Adrenal gland (tissue), 12 donors: ENCODE data around the gene CYP17A1. TPM values are rescaled to one million over a fixed set of nuclear protein-coding genes. Genes with fewer than 3 reads are reported as not detected.

Experiments used
- DNase-seq, 7 donors: peaks; one replicate each; pipeline ENCODE4 v3.0.0-alpha.2; 2019 to 2020
- H3K27ac ChIP-seq, 5 donors: fragments of 200-600 bp; sonication (generic) in 4 of 5; 1 replicate in 3 of 5; 2 replicates in 2 of 5; pipeline versions ENCODE4 v1.5.1 to v1.8.0; 2016 to 2020; ENCODE audit warnings: mild to moderate bottlenecking in 1 of 5
- H3K27me3 ChIP-seq: fragments of 200-600 bp; 2 replicates; pipeline ENCODE4 v1.8.0; 2021
- H3K36me3 ChIP-seq, 2 donors: fragments of 200-600 bp; replicated peaks in 1 of 2; 1 replicate in 1 of 2; 2 replicates in 1 of 2; pipeline versions ENCODE4 v1.5.1 to v1.8.0; 2018 to 2022
- H3K4me1 ChIP-seq, 2 donors: fragments of 200-600 bp; replicated peaks in 1 of 2; 1 replicate in 1 of 2; 2 replicates in 1 of 2; pipeline versions ENCODE4 v1.5.1 to v1.8.0; 2018 to 2021
- H3K4me3 ChIP-seq, 4 donors: fragments of 200-600 bp; sonication (generic) in 3 of 4; one replicate each; pipeline ENCODE4 v1.5.1; 2016 to 2018
- H3K9me3 ChIP-seq, 3 donors: fragments of 200-600 bp; sonication (generic) in 1 of 3; replicated peaks in 1 of 3; 1 replicate in 2 of 3; 2 replicates in 1 of 3; pipeline versions ENCODE4 v1.5.1 to v1.8.0; 2016 to 2021
- POLR2A ChIP-seq, 2 donors: fragments of 450-650 bp; IDR thresholded peaks; one replicate each; pipeline ENCODE4 v1.6.1; 2017; ENCODE audit warnings: antibody characterized with exemption in 2 of 2, mild to moderate bottlenecking in 2 of 2, moderate library complexity in 1 of 2
- WGBS, 4 donors: extraction: QIAGEN DNeasy Blood & Tissue Kit in 2 of 4; methylation state at CpG; one replicate each; pipeline versions ENCODE4 v1.1.5 to v1.1.7; 2013 to 2017; 5-methylcytosine and 5-hydroxymethylcytosine counted together
- intact Hi-C, 2 donors: fragments of 100-400 bp; cut with DNase I; formaldehyde crosslinking; loops; one replicate each; pipeline versions ENCODE4 v1.14.1 to v1.15.0; 2022 to 2023
- polyA plus RNA-seq, 3 donors: library from polyadenylated mRNA; stranded (reverse); fragments of 200-250 nt in 2 of 3; fragments of 350-450 nt in 1 of 3; fragmentation: Illumina TruSeq in 1 of 3; extraction: RNeasy Lipid Tissue Mini Kit (QIAGEN cat#74804) in 1 of 3; gene quantifications; one replicate each; pipeline ENCODE4 v1.2.3, GENCODE V29; 2013 to 2014
- total RNA-seq, 9 donors: library from RNA; depleted of rRNA in 4 of 9; stranded (reverse); fragments of >200 nt in 4 of 9; fragments of 120-200 nt in 1 of 9; fragmentation: NEBNext Ultra II Directional in 1 of 9; extraction: Animal tissue kit (Norgen Biotek cat#: 25700) in 1 of 9; gene quantifications; one replicate each; pipeline versions ENCODE4 v1.1.0 to v1.2.4, GENCODE V29; 2013 to 2023
- TF ChIP-seq, protein P1 (sequence below), 6 experiments: fragments of 450-650 bp in 4 of 6; fragments of 200-600 bp in 2 of 6; sonication (generic) in 1 of 6; IDR thresholded peaks; 1 replicate in 5 of 6; 2 replicates in 1 of 6; pipeline versions ENCODE4 v1.5.1 to v1.8.0; 2016 to 2021; ENCODE audit warnings: antibody characterized with exemption in 6 of 6, mild to moderate bottlenecking in 2 of 6, moderate library complexity in 1 of 6
- donor health status: healthy with polysubstance abuse.
- donor health status: Bipolar disorder and iron deficiency.
- donor health status: DM: yes; HTN: yes; CAD: no.
- donor health status: DM: no; HTN: no; CAD: no.
- donor health status: DM: no; HTN: no; CAD: no.
- donor health status: DM: yes; HTN: yes; CAD: no.

Gene CYP17A1
- total and polyA plus RNA-seq, 12 donors, result 2,313 to 37,742 (median 14,298) TPM

DNA sequence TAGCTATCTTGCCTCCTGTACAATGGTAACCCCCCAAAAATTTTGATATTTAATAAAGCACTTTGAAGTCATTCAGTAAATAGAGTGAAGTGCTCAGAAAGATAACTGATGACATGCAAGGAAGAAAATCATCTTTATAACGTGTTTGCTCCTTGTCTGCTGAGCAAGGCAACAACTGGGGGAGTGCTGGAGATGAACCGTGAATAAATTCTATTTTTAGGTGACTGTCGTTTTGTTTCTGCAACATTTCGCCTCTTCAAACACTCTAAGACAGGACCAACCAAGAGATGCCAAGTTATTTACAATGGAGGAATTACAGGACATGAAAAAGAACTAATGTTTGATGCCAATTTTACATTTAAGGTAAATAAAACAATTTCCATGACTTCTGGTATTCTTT is 41.4 kb upstream of the CYP17A1 start:
- no peak for TF ChIP-seq POLR2A (IDR thresholded peaks at IDR 0.05)
- TF ChIP-seq, protein P1, sequence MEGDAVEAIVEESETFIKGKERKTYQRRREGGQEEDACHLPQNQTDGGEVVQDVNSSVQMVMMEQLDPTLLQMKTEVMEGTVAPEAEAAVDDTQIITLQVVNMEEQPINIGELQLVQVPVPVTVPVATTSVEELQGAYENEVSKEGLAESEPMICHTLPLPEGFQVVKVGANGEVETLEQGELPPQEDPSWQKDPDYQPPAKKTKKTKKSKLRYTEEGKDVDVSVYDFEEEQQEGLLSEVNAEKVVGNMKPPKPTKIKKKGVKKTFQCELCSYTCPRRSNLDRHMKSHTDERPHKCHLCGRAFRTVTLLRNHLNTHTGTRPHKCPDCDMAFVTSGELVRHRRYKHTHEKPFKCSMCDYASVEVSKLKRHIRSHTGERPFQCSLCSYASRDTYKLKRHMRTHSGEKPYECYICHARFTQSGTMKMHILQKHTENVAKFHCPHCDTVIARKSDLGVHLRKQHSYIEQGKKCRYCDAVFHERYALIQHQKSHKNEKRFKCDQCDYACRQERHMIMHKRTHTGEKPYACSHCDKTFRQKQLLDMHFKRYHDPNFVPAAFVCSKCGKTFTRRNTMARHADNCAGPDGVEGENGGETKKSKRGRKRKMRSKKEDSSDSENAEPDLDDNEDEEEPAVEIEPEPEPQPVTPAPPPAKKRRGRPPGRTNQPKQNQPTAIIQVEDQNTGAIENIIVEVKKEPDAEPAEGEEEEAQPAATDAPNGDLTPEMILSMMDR (IDR thresholded peaks at IDR 0.05), result no peak
- Histone ChIP-seq H3K4me1 (peaks cover 10 to 27% of the 10 kb centered on the region in 2 donors), H3K4me3 (no peak overlapping the region), H3K36me3 (peaks cover 0 to 20% of the 10 kb centered on the region in 2 donors), H3K9me3 (no peaks in the 10 kb centered on the region), H3K27me3 (no peaks in the 10 kb centered on the region), H3K27ac (peak overlapping the region in 1 of 5 donors; percentile 28)
- WGBS, 4 donors, result 41 to 57% (median 51%) methylated on average over 4 of the region's 4 CpGs
- DNase-seq, result peak in 1 of 7 donors; percentile 1
- intact Hi-C loops, result no loop called here

DNA sequence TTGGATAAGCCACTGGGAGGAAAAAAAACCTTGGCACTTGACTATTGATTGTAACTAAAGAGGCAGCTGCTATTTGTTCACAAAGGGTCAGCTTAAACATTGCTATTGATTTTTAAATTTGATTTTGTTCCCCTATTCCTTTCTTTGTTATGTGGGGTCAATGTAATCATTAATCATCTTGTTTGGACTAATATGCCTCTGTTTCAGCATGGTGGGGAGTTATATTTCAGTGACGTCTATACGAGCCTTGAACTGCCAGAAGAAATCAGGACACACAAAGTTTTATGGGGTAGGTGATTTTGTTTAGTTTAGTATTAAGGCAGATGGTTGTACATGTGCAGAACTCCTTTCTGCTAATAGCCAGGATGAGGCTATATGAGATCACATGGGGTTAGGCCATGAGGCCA is 39.5 kb upstream of the CYP17A1 start:
- H3K9me3 ChIP-seq, result no peaks in the 10 kb centered on the region
- intact Hi-C loops, result no loop called here
- peaks cover 0 to 20% of the 10 kb centered on the region in 2 donors for H3K36me3 ChIP-seq
- peak overlapping the region; percentile 6 to 74 (median 47) for H3K27ac ChIP-seq
- DNase-seq, result peak in 2 of 7 donors; percentile 17 to 46
- H3K4me1 ChIP-seq, result peaks cover 14 to 38% of the 10 kb centered on the region in 2 donors
- no peaks in the 10 kb centered on the region for H3K27me3 ChIP-seq
- 42 to 51% (median 48%) methylated on average over 2 of the region's 2 CpGs for WGBS, 4 donors
- no peak for TF ChIP-seq POLR2A (IDR thresholded peaks at IDR 0.05)
- TF ChIP-seq, protein P1 (IDR thresholded peaks at IDR 0.05), result no peak
- no peak overlapping the region for H3K4me3 ChIP-seq

DNA sequence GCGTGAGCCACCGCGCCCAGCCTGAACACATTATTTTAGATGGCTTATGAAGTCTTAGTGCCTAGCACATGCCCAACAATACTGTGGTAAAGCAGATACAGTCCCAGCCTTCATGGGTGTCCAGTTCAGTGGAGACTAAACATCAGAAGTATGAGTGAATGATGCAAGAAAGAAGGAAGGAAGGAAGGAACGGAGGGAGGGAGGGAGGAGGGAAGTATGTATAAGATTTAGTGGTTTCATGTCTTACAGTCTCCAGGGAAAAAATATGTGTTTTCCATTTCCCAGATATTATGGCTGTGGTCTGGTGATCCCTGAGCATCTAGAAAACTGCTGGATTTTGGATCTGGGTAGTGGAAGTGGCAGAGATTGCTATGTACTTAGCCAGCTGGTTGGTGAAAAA is 35.0 kb upstream of the CYP17A1 start:
- no peaks in the 10 kb centered on the region for H3K27me3 ChIP-seq
- 69 to 83% (median 78%) methylated on average over 4 of the region's 4 CpGs for WGBS, 4 donors
- H3K4me1 ChIP-seq, result peaks cover 24 to 47% of the 10 kb centered on the region in 2 donors
- TF ChIP-seq POLR2A (IDR thresholded peaks at IDR 0.05), result no peak
- TF ChIP-seq, protein P1 (IDR thresholded peaks at IDR 0.05), result no peak
- H3K9me3 ChIP-seq, result no peaks in the 10 kb centered on the region
- H3K36me3 ChIP-seq, result no peaks in the 10 kb centered on the region
- peak in 1 of 7 donors; percentile 9 for DNase-seq
- intact Hi-C loops, result no loop called here
- no peak overlapping the region for H3K4me3 ChIP-seq
- H3K27ac ChIP-seq, result peak overlapping the region; percentile 36 to 77 (median 51)

DNA sequence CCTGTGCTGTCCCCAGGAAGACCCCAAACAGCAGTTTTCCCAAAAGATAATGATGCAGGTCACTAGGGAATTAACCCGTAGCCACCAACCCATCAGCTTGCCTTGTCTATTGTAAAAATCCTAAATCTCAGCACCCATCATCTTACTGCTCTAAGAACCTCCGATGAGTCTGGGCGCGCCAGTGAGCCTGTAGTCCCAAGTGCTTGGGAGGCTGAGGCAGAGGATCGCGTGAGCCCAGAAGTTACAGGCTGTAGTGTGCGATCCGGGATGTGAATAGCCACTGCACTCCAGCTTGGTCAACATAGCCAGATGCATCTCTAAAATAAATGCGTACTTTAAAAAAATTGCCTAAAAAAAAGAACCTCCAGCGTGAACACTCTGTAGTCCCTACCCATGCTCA is 33.0 kb upstream of the CYP17A1 start:
- peak overlapping the region; percentile 42 to 90 (median 77) for H3K27ac ChIP-seq

More for the DNA sequence above, 33.0 kb upstream of the CYP17A1 start:
- Histone ChIP-seq H3K4me3 (peak overlapping the region in 2 of 4 donors; percentile 34 to 64), H3K27me3 (no peaks in the 10 kb centered on the region), H3K4me1 (peaks cover 24 to 43% of the 10 kb centered on the region in 2 donors), H3K9me3 (no peaks in the 10 kb centered on the region), H3K36me3 (no peaks in the 10 kb centered on the region)
- TF ChIP-seq, protein P1 (IDR thresholded peaks at IDR 0.05), result no peak
- no peak for TF ChIP-seq POLR2A (IDR thresholded peaks at IDR 0.05)
- peak in 1 of 7 donors; percentile 18 for DNase-seq
- intact Hi-C loops, result no loop called here
- 69 to 84% (median 74%) methylated on average over 10 of the region's 10 CpGs for WGBS, 4 donors
